HG03460 (cell line): Measurements from ENCODE around the gene TPO.
"Not testable (repeated sequence)": the region's sequence is repeated elsewhere in the genome, so short reads cannot be mapped to it uniquely, and the experiment has no call there.

Experiments
- ATAC-seq: cut with Tn5 transposase; IDR thresholded peaks from one replicate; pipeline ENCODE4 v1.9.1; 2021; ENCODE audit not compliant: unreplicated experiment

Gene TPO

DNA sequence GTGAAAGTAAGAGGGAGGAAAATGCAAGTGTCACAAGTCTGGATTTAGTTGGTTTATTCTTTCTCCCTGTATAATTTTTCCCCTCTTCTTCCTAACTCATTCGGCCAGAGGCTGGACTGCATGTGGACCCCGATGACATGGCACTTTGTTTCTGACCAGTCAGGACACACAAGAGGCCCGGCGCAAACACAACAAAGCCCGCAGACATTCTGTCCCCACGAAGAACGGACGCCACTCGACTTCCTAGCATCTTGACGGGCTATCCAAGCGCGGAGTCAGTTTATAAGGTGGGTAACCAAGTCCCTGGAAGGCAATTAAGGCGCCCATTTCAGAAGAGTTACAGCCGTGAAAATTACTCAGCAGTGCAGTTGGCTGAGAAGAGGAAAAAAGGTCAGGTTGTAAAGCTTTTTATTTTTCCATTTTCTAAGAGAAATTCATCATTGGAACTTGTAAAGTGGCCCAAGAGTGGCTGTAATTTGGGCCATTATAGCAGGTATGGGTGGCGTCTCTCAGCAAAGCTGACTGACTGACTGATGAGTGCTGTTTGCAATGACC, at the start of gene TPO:
TSS of gene TPO (plus strand) at position 308 of the 555 bp plus-strand sequence. CDS start 946 bp downstream, outside the sequence.
- no peak for ATAC-seq

DNA sequence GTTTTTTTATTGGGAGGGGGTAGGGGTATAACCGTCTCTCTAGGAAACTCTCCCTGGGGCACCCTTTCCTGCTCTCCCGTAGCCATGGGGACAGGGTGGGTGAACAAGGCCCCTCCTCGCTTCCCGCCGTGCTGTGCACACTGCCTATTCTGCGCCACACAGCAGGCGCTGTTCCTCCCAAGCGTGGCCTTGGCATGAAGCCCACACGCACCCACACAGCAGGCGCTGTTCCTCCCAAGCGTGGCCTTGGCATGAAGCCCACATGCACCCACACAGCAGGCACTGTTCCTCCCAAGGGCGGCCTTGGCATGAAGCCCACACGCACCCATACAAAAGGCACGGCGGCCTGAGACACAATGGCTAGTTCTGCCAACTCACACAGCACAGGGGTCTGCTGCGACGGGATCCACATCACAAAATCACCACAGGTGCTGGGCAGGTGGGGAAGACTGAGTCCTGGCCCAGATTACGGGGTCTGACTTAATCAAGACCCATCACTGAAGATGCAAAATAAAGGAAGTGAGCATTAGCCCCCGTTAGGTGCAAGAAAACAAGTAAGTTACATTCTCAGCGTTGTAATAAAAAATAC, 46.6 kb upstream of the TPO start:
- ATAC-seq, result no peak

GRCh38 chr2:1367601-1368000, 45.7 kb upstream of the TPO start:
- no peak for ATAC-seq

GRCh38 chr2:1369905-1370304, 43.4 kb upstream of the TPO start:
- no peak for ATAC-seq

DNA sequence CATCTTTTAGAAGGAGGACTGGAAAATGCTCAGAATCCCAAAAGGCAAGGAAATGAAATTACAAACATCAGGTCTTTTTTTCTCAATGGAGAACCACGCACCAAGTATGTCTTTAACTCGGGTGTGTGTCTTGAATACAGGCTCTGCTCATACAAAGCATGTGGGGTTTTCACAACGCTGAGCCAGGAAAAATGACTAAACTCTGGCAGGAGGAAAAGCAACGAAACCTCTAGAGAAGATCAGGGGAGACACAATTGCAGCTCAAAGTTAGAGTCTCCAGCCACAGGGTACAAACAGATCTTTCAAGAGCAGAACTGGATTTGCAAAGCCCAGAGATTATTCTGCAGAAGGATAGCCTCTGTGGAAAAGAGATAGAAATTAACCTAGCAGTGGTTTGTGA, 42.8 kb upstream of the TPO start:
- no peak for ATAC-seq

- ATAC-seq, result no peak
Observed at GRCh38 chr2:1371082-1371481, 42.2 kb upstream of the TPO start.

DNA sequence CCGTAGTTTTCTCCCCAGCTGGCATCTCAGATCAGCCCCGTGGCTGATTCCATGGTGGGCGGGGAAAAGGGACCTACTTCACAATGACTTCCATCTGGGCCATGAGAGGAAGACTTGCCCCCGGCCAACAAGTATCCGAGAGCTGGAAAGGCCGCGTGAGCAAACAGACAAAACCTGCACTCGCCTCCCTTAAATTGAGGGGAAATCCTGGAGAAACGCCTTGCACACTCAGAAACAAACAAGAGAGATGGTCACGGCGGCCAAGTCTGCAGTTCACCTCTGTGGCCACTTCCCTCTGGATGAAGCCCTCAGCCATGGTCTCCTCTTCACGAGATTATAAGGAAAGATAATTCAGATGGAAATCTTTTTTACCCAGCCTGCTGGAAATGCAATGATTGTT, 39.4 kb upstream of the TPO start:
- ATAC-seq, result no peak

DNA sequence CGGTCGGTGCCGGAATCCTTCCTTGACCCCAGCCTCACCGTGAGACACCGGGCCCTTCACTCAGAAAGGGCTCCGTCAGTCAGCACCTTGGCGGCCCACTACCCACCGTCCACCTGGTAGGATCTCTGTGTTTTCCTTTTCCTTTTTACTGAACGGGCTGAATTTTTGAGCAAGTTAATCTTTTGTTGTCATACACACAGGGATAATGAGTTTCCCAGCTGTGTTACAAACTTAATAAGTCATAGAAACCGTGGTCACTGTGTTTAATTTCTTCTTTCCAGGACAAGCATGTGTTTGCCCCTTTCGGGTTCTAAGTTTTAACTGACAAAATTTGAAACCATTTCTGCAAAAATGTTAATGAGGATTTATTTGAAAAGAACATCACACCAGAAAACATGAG, 39.0 kb upstream of the TPO start:
- ATAC-seq, result no peak

GRCh38 chr2:1375794-1376193, 37.5 kb upstream of the TPO start:
- ATAC-seq, result no peak

DNA sequence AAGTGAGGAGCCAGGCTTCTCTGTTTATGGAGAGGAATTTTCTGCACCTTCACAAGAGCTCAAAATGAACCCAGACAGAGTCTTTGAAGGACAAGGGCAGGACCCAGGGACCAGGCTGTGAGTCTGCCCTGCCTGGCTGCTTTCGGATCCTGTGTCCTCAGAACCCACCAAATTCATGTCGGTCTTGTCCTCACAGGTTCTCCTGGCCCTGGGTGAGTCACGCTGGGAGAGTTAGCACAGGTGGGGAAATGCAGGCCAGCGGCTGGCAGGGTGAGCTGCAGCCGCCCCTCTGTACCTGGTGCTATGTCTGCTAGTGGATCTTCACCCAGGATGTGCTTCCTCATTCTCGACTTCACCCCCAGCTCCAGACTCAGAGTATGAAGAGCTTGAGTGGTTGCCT, 35.8 kb upstream of the TPO start:
- no peak for ATAC-seq

GRCh38 chr2:1378456-1379150, 34.7 kb upstream of the TPO start:
- no peak for ATAC-seq

DNA sequence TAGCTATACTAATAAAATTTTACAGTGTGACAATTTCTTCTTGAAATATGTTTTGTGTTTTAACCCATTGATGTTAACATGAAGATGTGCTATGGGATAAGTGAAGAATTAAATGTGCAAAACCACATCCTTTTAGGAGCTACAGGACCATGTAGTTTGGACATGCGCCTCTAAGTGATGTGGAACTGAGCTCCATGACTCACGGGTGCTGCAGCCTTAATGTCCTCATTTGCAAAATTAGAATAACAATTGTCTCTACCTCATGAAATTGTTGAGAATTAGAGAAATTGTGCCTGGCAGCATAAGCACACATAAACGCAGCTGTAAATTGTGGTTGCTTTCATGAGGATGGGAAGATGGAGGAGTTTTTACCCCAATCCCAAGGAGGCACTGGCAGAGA, 31.6 kb upstream of the TPO start:
- no peak for ATAC-seq

DNA sequence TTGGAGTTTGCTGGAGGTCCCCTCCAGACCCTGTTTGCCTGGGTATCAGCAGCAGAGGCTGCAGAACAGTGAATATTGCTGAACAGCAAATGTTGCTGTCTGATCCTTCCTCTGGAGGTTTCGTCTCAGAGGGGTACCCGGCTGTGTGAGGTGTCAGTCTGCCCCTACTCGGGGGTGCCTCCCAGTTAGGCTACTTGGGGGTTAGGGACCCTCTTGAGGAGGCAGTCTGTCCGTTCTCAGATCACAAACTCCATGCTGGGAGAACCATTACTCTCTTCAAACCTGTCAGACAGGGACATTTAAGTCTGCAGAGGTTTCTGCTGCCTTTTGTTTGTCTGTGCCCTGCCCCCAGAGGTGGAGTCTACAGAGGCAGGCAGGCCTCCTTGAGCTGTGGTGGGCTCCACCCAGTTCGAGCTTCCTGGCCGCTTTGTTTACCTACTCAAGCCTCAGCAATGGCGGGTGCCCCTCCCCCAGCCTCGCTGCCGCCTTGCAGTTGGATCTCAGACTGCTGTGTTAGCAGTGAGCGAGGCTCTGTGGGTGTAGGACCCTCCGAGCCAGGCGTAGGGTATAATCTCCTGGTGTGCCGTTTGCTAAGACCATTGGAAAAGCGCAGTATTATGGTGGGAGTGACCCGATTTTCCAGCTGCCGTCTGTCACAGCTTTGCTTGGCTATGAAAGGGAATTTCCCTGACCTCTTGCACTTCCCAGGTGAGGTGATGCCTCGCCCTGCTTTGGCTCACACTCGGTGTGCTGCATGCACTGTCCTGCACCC, 25.1 kb upstream of the TPO start:
- ATAC-seq, result not testable (repeated sequence)

- ATAC-seq, result not testable (repeated sequence)
Observed at GRCh38 chr2:1390118-1390517, 23.1 kb upstream of the TPO start.

DNA sequence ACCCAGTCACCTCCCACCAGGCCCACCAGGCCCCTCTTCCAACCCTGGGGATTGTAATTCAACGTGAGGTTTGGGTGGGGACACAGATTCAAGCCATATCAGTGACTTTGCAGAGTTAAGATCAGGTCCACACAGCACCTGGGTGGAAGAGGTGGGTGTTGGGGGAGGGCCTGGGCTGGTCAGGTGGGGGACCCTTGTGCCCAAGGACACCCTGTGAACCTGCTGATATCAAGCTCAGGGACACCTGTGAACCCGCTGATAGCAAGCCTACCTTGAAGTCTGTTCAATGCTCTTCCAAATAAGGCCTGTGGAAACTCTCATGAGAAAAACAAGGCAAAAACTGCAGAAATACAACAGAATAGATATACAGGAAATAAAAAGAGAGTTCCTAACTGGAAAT, 19.9 kb upstream of the TPO start:
- ATAC-seq, result no peak

DNA sequence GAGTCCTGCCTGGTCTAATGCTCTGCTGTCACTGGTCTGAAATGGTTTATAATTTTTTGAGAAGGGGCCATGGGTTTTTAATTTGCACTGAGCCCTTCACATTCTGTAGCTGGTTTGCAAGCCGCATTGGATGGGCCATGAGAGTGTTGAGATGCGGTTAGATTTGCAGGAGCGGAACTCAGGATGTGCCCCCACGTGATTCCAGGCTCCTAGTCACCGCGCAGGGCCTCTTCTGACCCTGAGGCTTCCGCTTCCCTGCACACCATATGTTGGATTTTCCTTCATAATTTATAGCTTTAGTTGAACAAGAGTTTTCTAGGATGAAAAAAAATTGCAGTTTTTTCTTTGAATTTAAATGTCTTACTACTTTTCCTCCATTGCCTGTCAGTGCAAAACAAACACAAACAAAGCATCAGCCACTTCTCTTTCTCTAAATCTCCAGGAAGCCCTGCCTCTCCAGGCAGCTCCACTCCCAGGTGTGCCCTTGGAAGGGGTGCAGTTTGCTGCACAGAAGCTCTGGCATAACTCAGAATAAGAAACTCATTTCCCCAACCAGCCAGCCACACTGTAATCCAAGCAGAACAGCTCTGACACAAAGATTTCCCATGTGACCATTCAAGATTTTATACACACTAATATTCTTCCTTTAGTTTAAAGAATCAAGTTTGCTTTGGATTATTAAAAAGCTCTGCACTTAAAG, 18.4 kb upstream of the TPO start:
- no peak for ATAC-seq

- no peak for ATAC-seq
Observed at GRCh38 chr2:1397350-1397749, 15.9 kb upstream of the TPO start.

DNA sequence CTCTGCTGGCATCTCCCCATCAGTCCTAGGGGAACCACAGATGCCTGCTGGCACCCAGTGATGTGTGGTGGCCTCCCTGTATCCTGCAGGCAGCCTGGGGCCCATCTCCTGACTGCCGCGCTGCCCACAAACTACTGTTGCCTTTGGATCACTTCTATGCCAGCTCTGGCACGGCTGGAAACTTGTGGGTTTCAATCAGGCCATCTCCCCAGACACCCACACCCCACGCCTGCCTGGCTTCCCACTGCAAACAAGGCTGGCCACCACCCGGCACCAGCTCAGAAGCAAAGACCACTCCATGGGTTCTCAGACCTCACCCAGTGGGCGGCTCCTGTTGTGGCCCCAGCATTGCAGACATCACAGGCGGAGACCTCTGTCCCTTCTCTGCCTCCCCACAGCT, 15.1 kb upstream of the TPO start:
- ATAC-seq, result no peak

GRCh38 chr2:1400943-1401735, 12.1 kb upstream of the TPO start:
- ATAC-seq, result no peak

DNA sequence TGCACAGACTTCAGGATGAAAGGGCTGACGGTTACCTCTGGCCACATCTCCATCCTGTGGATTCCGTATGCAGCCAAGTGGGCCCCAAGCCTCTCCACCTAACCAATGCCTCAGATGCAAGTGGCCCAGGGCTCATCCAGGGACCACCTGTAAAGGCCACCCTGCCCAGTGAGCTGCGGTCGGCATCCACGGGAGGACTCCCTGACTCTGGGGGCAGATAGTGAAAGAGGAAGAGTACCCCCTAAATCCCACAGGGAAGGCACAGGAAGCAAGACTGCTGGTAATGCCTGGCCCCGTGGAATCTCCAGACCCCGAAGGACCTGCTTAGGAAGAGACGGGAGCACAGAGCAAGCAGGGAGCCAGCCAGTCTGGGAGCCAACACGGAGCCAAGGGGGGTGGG, 11.2 kb upstream of the TPO start:
- ATAC-seq, result no peak

GRCh38 chr2:1403565-1403964, 9.7 kb upstream of the TPO start:
- ATAC-seq, result no peak
